Ovary (tissue), 9 donors: ENCODE data around the gene HECTD4. TPM values are rescaled to one million over a fixed set of nuclear protein-coding genes. Genes with fewer than 3 reads are reported as not detected.

Experiments
- microRNA-seq, 3 donors: library from miRNA; unstranded; fragments of <30 nt; microRNA quantifications; one replicate each; pipeline versions ENCODE4 to v1.2.0, GENCODE V29; 2019 to 2020
- polyA plus RNA-seq, 2 donors: library from polyadenylated mRNA; stranded (reverse); fragments of 200-250 nt in 1 of 2; fragments of 350-450 nt in 1 of 2; fragmentation: Illumina TruSeq in 1 of 2; extraction: RNeasy Lipid Tissue Mini Kit (QIAGEN cat#74804) in 1 of 2; gene quantifications; one replicate each; pipeline ENCODE4 v1.2.3, GENCODE V29; 2013 to 2014
- small RNA-seq: library from RNA; depleted of rRNA; stranded (forward); fragments of <200 nt; gene quantifications from one replicate; pipeline ENCODE3, GENCODE V24; 2016
- total RNA-seq, 7 donors: library from RNA; depleted of rRNA in 2 of 7; stranded (reverse); fragments of >200 nt in 2 of 7; fragmentation: NEBNext Ultra II Directional in 3 of 7; extraction: Animal tissue kit (Norgen Biotek cat#: 25700) in 3 of 7; gene quantifications; one replicate each; pipeline versions ENCODE4 v1.1.0 to v1.2.4, GENCODE V29; 2016 to 2023
- donor health status: DM: no; HTN: no; CAD: no; lungs with moderate emphysema.
- donor health status: DM: no; HTN: no; CAD: no.
- donor health status: Bipolar disorder and iron deficiency.
- donor health status: DM: yes; HTN: yes; CAD: no.
- donor health status: DM: no; HTN: no; CAD: no.
- donor health status: DM: yes; HTN: yes; CAD: no.

HECTD4 gene
- total and polyA plus RNA-seq, 9 donors, result 12.3 to 47.3 (median 34.9) TPM

Small RNA genes lying within 50 kb of the gene (microRNA-seq; reads per million reads assigned to microRNA genes)
- gene MIR6861, result 0 to 0.16 (median 0) reads per million in 3 donors

Small RNA genes lying within 50 kb of the gene (small RNA-seq; reads per million reads assigned to genes)
- not detected for gene RF00019

Other genes with a start within 250 kb of the HECTD4 start
- gene RPL6, start 27.2 kb upstream of the HECTD4 start, total RNA-seq, result 1,000 to 10,000 TPM; 1,882 to 2,969 (median 2,080) TPM
- gene RPL6, start 27.2 kb upstream of the HECTD4 start, polyA plus RNA-seq, result 1,000 to 10,000 TPM; 2,099 to 3,614 TPM
- 10 to 100 TPM; 26.8 to 94.6 (median 68.1) TPM for gene PTPN11, start 36.5 kb upstream of the HECTD4 start, total RNA-seq
- 10 to 100 TPM; 22.1 to 49.0 TPM for gene PTPN11, start 36.5 kb upstream of the HECTD4 start, polyA plus RNA-seq